SU-DHL-6 (cell line): Measurements from ENCODE around the gene NXPH3.

Experiments
- H2AFZ ChIP-seq: fragments of 200-600 bp; sonication (generic); 2 replicates; pipeline ENCODE4 v1.6.1; 2014; ENCODE audit warnings: low read depth, mild to moderate bottlenecking, moderate library complexity, mixed read lengths, antibody characterized with exemption, low read length; ENCODE audit not compliant: severe bottlenecking
- H3F3A ChIP-seq: fragments of 200-600 bp; shearing (Covaris generic); 2 replicates; pipeline ENCODE4 v1.6.0; 2016; ENCODE audit warnings: antibody characterized with exemption, mild to moderate bottlenecking; ENCODE audit not compliant: insufficient read depth
- H3K27ac ChIP-seq: fragments of 200-600 bp; sonication (generic); 2 replicates; pipeline ENCODE4 v1.5.1; 2016; ENCODE audit warnings: low read depth, mild to moderate bottlenecking, low read length, moderate library complexity, mixed read lengths
- H3K27me3 ChIP-seq: fragments of 200-600 bp; sonication (generic), shearing (Covaris generic); 2 replicates; pipeline ENCODE4 v1.6.0; 2014; ENCODE audit warnings: mild to moderate bottlenecking, low read length
- H3K36me3 ChIP-seq: fragments of 200-600 bp; sonication (generic); 2 replicates; pipeline ENCODE4 v1.6.1; 2014; ENCODE audit warnings: mild to moderate bottlenecking, low read length, mixed read lengths
- H3K4me2 ChIP-seq: fragments of 300-600, 200-600 bp; shearing (Covaris generic), sonication (generic); 2 replicates; pipeline ENCODE4 v1.6.0; 2014; ENCODE audit warnings: low read length, low read depth, mild to moderate bottlenecking; ENCODE audit not compliant: poor library complexity, severe bottlenecking
- H3K4me3 ChIP-seq: fragments of 200-600 bp; sonication (generic); 2 replicates; pipeline ENCODE4 v1.5.1; 2014; ENCODE audit warnings: antibody characterized with exemption, low read length, mild to moderate bottlenecking, mixed read lengths; ENCODE audit not compliant: insufficient read depth, poor library complexity, severe bottlenecking
- H3K79me2 ChIP-seq: fragments of 200-600 bp; sonication (generic); 2 replicates; pipeline ENCODE4 v1.6.1; 2014; ENCODE audit warnings: mild to moderate bottlenecking, low read length, moderate library complexity; ENCODE audit not compliant: insufficient read depth
- H3K9ac ChIP-seq: fragments of 200-600 bp; sonication (generic); 2 replicates; pipeline ENCODE4 v1.7.0; 2014; ENCODE audit warnings: mild to moderate bottlenecking, low read length
- H3K9me2 ChIP-seq: fragments of 200-600 bp; sonication (generic); replicated peaks from 2 replicates; pipeline ENCODE4 v1.6.1; 2014; ENCODE audit warnings: low read length; ENCODE audit not compliant: insufficient read depth
- H3K9me3 ChIP-seq: fragments of 200-600 bp; sonication (generic); 2 replicates; pipeline ENCODE4 v1.6.1; 2014; ENCODE audit warnings: low read length, mixed read lengths; ENCODE audit not compliant: insufficient read depth
- H4K20me1 ChIP-seq: fragments of 200-600 bp; sonication (generic); 2 replicates; pipeline ENCODE4 v1.6.1; 2014; ENCODE audit warnings: low read depth, mild to moderate bottlenecking, antibody characterized with exemption, low read length, moderate library complexity, mixed read lengths
- EZH2phosphoT487 ChIP-seq: fragments of 200-600 bp; sonication (generic), shearing (Covaris generic); conservative IDR thresholded peaks from 2 replicates; pipeline ENCODE4 v1.6.1; 2018; ENCODE audit warnings: mild to moderate bottlenecking, antibody characterized with exemption, low read length, moderate library complexity, mixed read lengths
- TF ChIP-seq, protein P1 (sequence below): fragments of 200-600 bp; sonication (generic); IDR thresholded peaks from one replicate; pipeline ENCODE4 v1.5.1; 2017; ENCODE audit warnings: antibody characterized with exemption, mild to moderate bottlenecking, low read length, moderate library complexity; ENCODE audit not compliant: insufficient read depth, poor library complexity, severe bottlenecking

The NXPH3 gene

DNA sequence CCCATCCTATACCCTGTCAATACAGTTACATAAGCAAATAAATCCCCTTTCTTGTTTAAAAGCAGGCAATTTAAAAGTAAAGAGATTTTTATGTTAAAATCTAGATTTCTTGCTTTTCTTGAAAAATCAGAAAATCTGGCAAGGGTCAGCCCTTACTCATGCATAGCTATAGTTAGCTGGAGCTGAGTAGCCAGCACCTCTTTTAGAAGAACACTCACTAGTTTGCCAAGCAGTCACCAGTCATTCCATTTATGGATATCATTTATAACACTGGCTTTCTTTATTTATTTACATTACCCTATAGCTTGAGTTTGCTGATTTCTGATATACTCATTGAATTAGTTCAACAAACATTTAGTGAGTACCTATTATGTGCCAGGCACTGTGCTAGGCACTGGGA, 45.7 kb downstream of the NXPH3 start:
- no peak overlapping the region for H3K4me3 ChIP-seq
- 0 out of 2 replicates have a peak, but pooled peaks cover 5% of the 10 kb centered on the region for H3K36me3 ChIP-seq
- no peak overlapping the region for H3K4me2 ChIP-seq
- H3F3A ChIP-seq: no peaks in the 10 kb centered on the region
- no peak overlapping the region for H3K9ac ChIP-seq
- H4K20me1 ChIP-seq: peaks cover 5% of the 10 kb centered on the region
- H3K9me2 ChIP-seq: no peaks in the 10 kb centered on the region
- no peak overlapping the region for H3K27ac ChIP-seq
- H3K9me3 ChIP-seq: no peaks in the 10 kb centered on the region
- no peak overlapping the region for H2AFZ ChIP-seq
- no peaks in the 10 kb centered on the region for H3K27me3 ChIP-seq
- H3K79me2 ChIP-seq: peaks cover 9% of the 10 kb centered on the region; the same call in 1 of the 2 replicates
- TF ChIP-seq EZH2phosphoT487: no peak
- TF ChIP-seq, protein P1, sequence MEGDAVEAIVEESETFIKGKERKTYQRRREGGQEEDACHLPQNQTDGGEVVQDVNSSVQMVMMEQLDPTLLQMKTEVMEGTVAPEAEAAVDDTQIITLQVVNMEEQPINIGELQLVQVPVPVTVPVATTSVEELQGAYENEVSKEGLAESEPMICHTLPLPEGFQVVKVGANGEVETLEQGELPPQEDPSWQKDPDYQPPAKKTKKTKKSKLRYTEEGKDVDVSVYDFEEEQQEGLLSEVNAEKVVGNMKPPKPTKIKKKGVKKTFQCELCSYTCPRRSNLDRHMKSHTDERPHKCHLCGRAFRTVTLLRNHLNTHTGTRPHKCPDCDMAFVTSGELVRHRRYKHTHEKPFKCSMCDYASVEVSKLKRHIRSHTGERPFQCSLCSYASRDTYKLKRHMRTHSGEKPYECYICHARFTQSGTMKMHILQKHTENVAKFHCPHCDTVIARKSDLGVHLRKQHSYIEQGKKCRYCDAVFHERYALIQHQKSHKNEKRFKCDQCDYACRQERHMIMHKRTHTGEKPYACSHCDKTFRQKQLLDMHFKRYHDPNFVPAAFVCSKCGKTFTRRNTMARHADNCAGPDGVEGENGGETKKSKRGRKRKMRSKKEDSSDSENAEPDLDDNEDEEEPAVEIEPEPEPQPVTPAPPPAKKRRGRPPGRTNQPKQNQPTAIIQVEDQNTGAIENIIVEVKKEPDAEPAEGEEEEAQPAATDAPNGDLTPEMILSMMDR: no peak

DNA sequence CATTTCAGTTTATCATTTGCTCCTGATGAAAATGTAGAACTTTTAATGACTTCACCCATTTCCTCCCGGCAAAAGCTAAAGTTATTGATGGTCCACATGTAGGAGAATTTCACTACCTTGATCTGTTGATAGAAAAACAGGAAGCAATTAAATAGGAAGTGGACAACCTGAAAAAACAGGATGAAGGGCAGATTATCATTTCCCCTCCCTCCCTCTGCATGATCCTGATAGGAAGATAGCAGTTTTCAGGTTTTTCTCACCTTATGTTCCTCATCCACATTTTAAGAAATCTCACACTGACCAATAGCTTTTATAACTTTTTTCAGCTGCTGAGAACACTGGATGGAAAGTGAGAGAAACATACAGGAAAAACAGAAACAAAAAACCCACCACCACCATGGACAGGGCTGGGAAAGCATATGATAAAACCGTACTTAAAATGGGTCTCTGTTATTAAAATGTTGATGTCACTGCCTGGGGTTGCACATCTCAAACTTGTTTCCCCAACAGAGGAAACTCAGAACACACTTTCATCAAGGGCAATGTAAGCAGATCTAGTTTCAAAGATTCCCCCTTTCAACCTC, 46.4 kb downstream of the NXPH3 start:
- Histone ChIP-seq H3K4me2 (no peak overlapping the region), H4K20me1 (peaks cover 5% of the 10 kb centered on the region), H3F3A (no peaks in the 10 kb centered on the region), H3K27ac (no peak overlapping the region), H3K9ac (no peak overlapping the region), H3K9me3 (no peaks in the 10 kb centered on the region), H3K79me2 (peaks cover 11% of the 10 kb centered on the region; the same call in 1 of the 2 replicates), H3K9me2 (no peaks in the 10 kb centered on the region), H3K4me3 (no peak overlapping the region), H3K36me3 (0 out of 2 replicates have a peak, but pooled peaks cover 3% of the 10 kb centered on the region), H2AFZ (no peak overlapping the region), H3K27me3 (no peaks in the 10 kb centered on the region)
- TF ChIP-seq, protein P1: no peak
- TF ChIP-seq EZH2phosphoT487: no peak

DNA sequence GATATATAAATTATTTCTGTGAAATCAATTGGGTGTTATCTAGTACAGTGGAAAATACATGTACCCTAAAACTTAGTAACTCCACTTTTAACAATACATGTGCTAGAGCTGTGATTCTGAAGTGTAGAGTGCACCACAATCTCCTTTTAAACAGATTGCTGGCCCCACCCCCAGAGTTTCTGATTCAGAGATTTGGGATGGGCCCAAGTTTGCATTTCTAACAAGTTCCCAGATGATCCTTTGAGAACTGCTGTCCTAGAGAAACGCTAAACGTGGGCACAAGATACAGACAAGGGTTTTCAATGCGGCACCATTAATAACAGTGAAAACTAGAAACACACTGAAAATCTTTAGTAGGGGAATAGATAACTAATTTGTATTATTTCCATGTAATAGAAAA, 49.2 kb downstream of the NXPH3 start:
- no peak overlapping the region for H2AFZ ChIP-seq
- H3K9ac ChIP-seq: no peak overlapping the region
- no peaks in the 10 kb centered on the region for H3K36me3 ChIP-seq
- no peaks in the 10 kb centered on the region for H3F3A ChIP-seq
- H3K27me3 ChIP-seq: no peaks in the 10 kb centered on the region
- H3K4me2 ChIP-seq: no peak overlapping the region
- H3K9me3 ChIP-seq: no peaks in the 10 kb centered on the region
- H3K79me2 ChIP-seq: peaks cover 39% of the 10 kb centered on the region
- no peak for TF ChIP-seq EZH2phosphoT487
- TF ChIP-seq, protein P1: no peak
- H3K9me2 ChIP-seq: no peaks in the 10 kb centered on the region
- H3K4me3 ChIP-seq: no peak overlapping the region
- no peak overlapping the region for H3K27ac ChIP-seq
- peaks cover 5% of the 10 kb centered on the region for H4K20me1 ChIP-seq
